Adrenal gland (tissue), 12 donors: ENCODE results near the gene PCGF1. TPM values are rescaled to one million over a fixed set of nuclear protein-coding genes. Genes with fewer than 3 reads are reported as not detected.

ENCODE experiments used
- DNase-seq, 7 donors: peaks; one replicate each; pipeline ENCODE4 v3.0.0-alpha.2; 2019 to 2020
- H3K27ac ChIP-seq, 5 donors: fragments of 200-600 bp; sonication (generic) in 4 of 5; 1 replicate in 3 of 5; 2 replicates in 2 of 5; pipeline versions ENCODE4 v1.5.1 to v1.8.0; 2016 to 2020; ENCODE audit warnings: mild to moderate bottlenecking in 1 of 5
- H3K27me3 ChIP-seq: fragments of 200-600 bp; 2 replicates; pipeline ENCODE4 v1.8.0; 2021
- H3K36me3 ChIP-seq, 2 donors: fragments of 200-600 bp; replicated peaks in 1 of 2; 1 replicate in 1 of 2; 2 replicates in 1 of 2; pipeline versions ENCODE4 v1.5.1 to v1.8.0; 2018 to 2022
- H3K4me1 ChIP-seq, 2 donors: fragments of 200-600 bp; replicated peaks in 1 of 2; 1 replicate in 1 of 2; 2 replicates in 1 of 2; pipeline versions ENCODE4 v1.5.1 to v1.8.0; 2018 to 2021
- H3K4me3 ChIP-seq, 4 donors: fragments of 200-600 bp; sonication (generic) in 3 of 4; one replicate each; pipeline ENCODE4 v1.5.1; 2016 to 2018
- H3K9me3 ChIP-seq, 3 donors: fragments of 200-600 bp; sonication (generic) in 1 of 3; replicated peaks in 1 of 3; 1 replicate in 2 of 3; 2 replicates in 1 of 3; pipeline versions ENCODE4 v1.5.1 to v1.8.0; 2016 to 2021
- CTCF ChIP-seq, 6 experiments: fragments of 450-650 bp in 4 of 6; fragments of 200-600 bp in 2 of 6; sonication (generic) in 1 of 6; IDR thresholded peaks; 1 replicate in 5 of 6; 2 replicates in 1 of 6; pipeline versions ENCODE4 v1.5.1 to v1.8.0; 2016 to 2021; ENCODE audit warnings: antibody characterized with exemption in 6 of 6, mild to moderate bottlenecking in 2 of 6, moderate library complexity in 1 of 6
- POLR2A ChIP-seq, 2 donors: fragments of 450-650 bp; IDR thresholded peaks; one replicate each; pipeline ENCODE4 v1.6.1; 2017; ENCODE audit warnings: antibody characterized with exemption in 2 of 2, mild to moderate bottlenecking in 2 of 2, moderate library complexity in 1 of 2
- WGBS, 4 donors: extraction: QIAGEN DNeasy Blood & Tissue Kit in 2 of 4; methylation state at CpG; one replicate each; pipeline versions ENCODE4 v1.1.5 to v1.1.7; 2013 to 2017; 5-methylcytosine and 5-hydroxymethylcytosine counted together
- intact Hi-C, 2 donors: fragments of 100-400 bp; cut with DNase I; formaldehyde crosslinking; loops; one replicate each; pipeline versions ENCODE4 v1.14.1 to v1.15.0; 2022 to 2023
- polyA plus RNA-seq, 3 donors: library from polyadenylated mRNA; stranded (reverse); fragments of 200-250 nt in 2 of 3; fragments of 350-450 nt in 1 of 3; fragmentation: Illumina TruSeq in 1 of 3; extraction: RNeasy Lipid Tissue Mini Kit (QIAGEN cat#74804) in 1 of 3; gene quantifications; one replicate each; pipeline ENCODE4 v1.2.3, GENCODE V29; 2013 to 2014
- total RNA-seq, 9 donors: library from RNA; depleted of rRNA in 4 of 9; stranded (reverse); fragments of >200 nt in 4 of 9; fragments of 120-200 nt in 1 of 9; fragmentation: NEBNext Ultra II Directional in 1 of 9; extraction: Animal tissue kit (Norgen Biotek cat#: 25700) in 1 of 9; gene quantifications; one replicate each; pipeline versions ENCODE4 v1.1.0 to v1.2.4, GENCODE V29; 2013 to 2023
- donor health status: healthy with polysubstance abuse.
- donor health status: Bipolar disorder and iron deficiency.
- donor health status: DM: yes; HTN: yes; CAD: no.
- donor health status: DM: no; HTN: no; CAD: no.
- donor health status: DM: no; HTN: no; CAD: no.
- donor health status: DM: yes; HTN: yes; CAD: no.

Gene PCGF1
- total and polyA plus RNA-seq, 12 donors = 15.4 to 38.9 (median 24.1) TPM

- intact Hi-C loops = no loop called here
- peak within 1 kb of the TSS in 1 of 4 donors; percentile 12 for H3K4me3 ChIP-seq
Measured at GRCh38 chr2:74514368-74515270, 7.1 kb upstream of the PCGF1 start, which contains the start of gene TLX2. TSS of gene TLX2 (plus strand) at chr2:74514450. CDS start at chr2:74514807, 357 bp downstream.

GRCh38 chr2:74513605-74514367 lies 6.3 kb upstream of the PCGF1 start:
- peaks cover 0 to 18% of the 10 kb centered on the region in 2 donors for H3K4me1 ChIP-seq
- no peaks in the 10 kb centered on the region for H3K36me3 ChIP-seq
- no peaks in the 10 kb centered on the region for H3K9me3 ChIP-seq
- no peak for TF ChIP-seq POLR2A (IDR thresholded peaks at IDR 0.05)
- no peak for TF ChIP-seq CTCF (IDR thresholded peaks at IDR 0.05)
- H3K27ac ChIP-seq = peak overlapping the region in 1 of 5 donors; percentile 52
- no peak overlapping the region for H3K4me3 ChIP-seq
- peaks cover 80% of the 10 kb centered on the region for H3K27me3 ChIP-seq
- intact Hi-C loops = no loop called here
- no peak for DNase-seq
- WGBS, 4 donors = 4 to 8% (median 5%) methylated on average over 35 to 52 of the region's 52 CpGs

More at GRCh38 chr2:74514368-74515270, 7.1 kb upstream of the PCGF1 start, which contains the start of gene TLX2:
- Histone ChIP-seq H3K4me1 (peaks cover 0 to 18% of the 10 kb centered on the region in 2 donors), H3K27me3 (peaks cover 88% of the 10 kb centered on the region), H3K27ac (peak within 1 kb of the TSS in 1 of 5 donors; percentile 52), H3K9me3 (no peaks in the 10 kb centered on the region), H3K36me3 (no peaks in the 10 kb centered on the region)
- TF ChIP-seq CTCF (IDR thresholded peaks at IDR 0.05) (no peak), POLR2A (IDR thresholded peaks at IDR 0.05) (no peak)
- DNase-seq = peak in 1 of 7 donors; percentile 67
- WGBS, 4 donors = 4 to 8% (median 5%) methylated on average over 13 to 82 of the region's 82 CpGs

GRCh38 chr2:74512744-74513604 lies 5.5 kb upstream of the PCGF1 start:
- DNase-seq = peak in 1 of 7 donors; percentile 71
- peaks cover 74% of the 10 kb centered on the region for H3K27me3 ChIP-seq
- WGBS, 4 donors = 5 to 9% (median 7%) methylated on average over 7 to 36 of the region's 36 CpGs
- no peaks in the 10 kb centered on the region for H3K9me3 ChIP-seq
- peaks cover 5 to 24% of the 10 kb centered on the region in 2 donors for H3K4me1 ChIP-seq
- intact Hi-C loops = no loop called here
- peak overlapping the region in 1 of 5 donors; percentile 52 for H3K27ac ChIP-seq
- no peak overlapping the region for H3K4me3 ChIP-seq
- H3K36me3 ChIP-seq = no peaks in the 10 kb centered on the region
- TF ChIP-seq CTCF (IDR thresholded peaks at IDR 0.05) (no peak), POLR2A (IDR thresholded peaks at IDR 0.05) (no peak)
